Hepatocyte (in vitro differentiated cells): Measurements from ENCODE around the gene HIVEP1. TPM values are rescaled to one million over a fixed set of nuclear protein-coding genes. Genes with fewer than 3 reads are reported as not detected.

ENCODE experiments used
- DNase-seq: peaks from one replicate; pipeline ENCODE4 v3.0.0-alpha.2; 2016; ENCODE audit warnings: low spot score
- H2AFZ ChIP-seq: fragments of 200-600 bp; sonication (generic); 2 replicates; pipeline ENCODE4 v1.6.0; 2016; ENCODE audit warnings: antibody characterized with exemption, mild to moderate bottlenecking
- H3K27ac ChIP-seq: fragments of 200-600 bp; sonication (generic); 2 replicates; pipeline ENCODE4 v1.5.1; 2016; ENCODE audit warnings: mild to moderate bottlenecking
- H3K27me3 ChIP-seq: fragments of 200-600 bp; sonication (generic); 2 replicates; pipeline ENCODE4 v1.6.1; 2016
- H3K36me3 ChIP-seq: fragments of 200-600 bp; sonication (generic); replicated peaks from 2 replicates; pipeline ENCODE4 v1.5.1; 2016; ENCODE audit warnings: low read depth; ENCODE audit not compliant: insufficient read depth
- H3K4me1 ChIP-seq: fragments of 200-600 bp; sonication (generic); 2 replicates; pipeline ENCODE4 v1.5.1; 2016; ENCODE audit warnings: mild to moderate bottlenecking, moderate library complexity; ENCODE audit not compliant: insufficient read depth
- H3K4me2 ChIP-seq: fragments of 200-600 bp; sonication (generic); 2 replicates; pipeline ENCODE4 v1.6.0; 2016
- H3K4me3 ChIP-seq: fragments of 200-600 bp; sonication (generic); 2 replicates; pipeline ENCODE4 v1.5.1; 2016; ENCODE audit warnings: mild to moderate bottlenecking
- H3K79me2 ChIP-seq: fragments of 200-600 bp; sonication (generic); 2 replicates; pipeline ENCODE4 v1.6.0; 2017; ENCODE audit warnings: mild to moderate bottlenecking
- H3K9me2 ChIP-seq: fragments of 200-600 bp; sonication (generic); replicated peaks from 2 replicates; pipeline ENCODE4 v1.6.0; 2017; ENCODE audit warnings: mild to moderate bottlenecking; ENCODE audit not compliant: insufficient read depth
- H3K9me3 ChIP-seq: fragments of 200-600 bp; sonication (generic); 2 replicates; pipeline ENCODE4 v1.5.1; 2016; ENCODE audit warnings: low read depth, mild to moderate bottlenecking
- H4K20me1 ChIP-seq: fragments of 200-600 bp; sonication (generic); 2 replicates; pipeline ENCODE4 v1.6.0; 2016; ENCODE audit warnings: mild to moderate bottlenecking; ENCODE audit not compliant: insufficient read depth, poor library complexity, severe bottlenecking
- EZH2 ChIP-seq: fragments of 200-600 bp; sonication (generic); IDR thresholded peaks from 2 replicates; pipeline ENCODE4 v1.6.1; 2016; ENCODE audit warnings: antibody characterized with exemption, mild to moderate bottlenecking, borderline replicate concordance
- EZH2phosphoT487 ChIP-seq: fragments of 200-600 bp; sonication (generic); IDR thresholded peaks from one replicate; pipeline ENCODE4 v1.6.1; 2018; ENCODE audit warnings: antibody characterized with exemption, mild to moderate bottlenecking, low read depth, moderate library complexity; ENCODE audit not compliant: unreplicated experiment, severe bottlenecking
- WGBS: methylation state at CpG from one replicate; pipeline ENCODE4 v1.1.6; 2016; ENCODE audit warnings: low lambda C conversion rate; ENCODE audit errors: missing lambda C conversion rate; 5-methylcytosine and 5-hydroxymethylcytosine counted together
- polyA plus RNA-seq: library from polyadenylated mRNA; unstranded; fragments of >200 nt; fragmentation: Nextera tagmentation; extraction: Ambion mirVana; gene quantifications from 2 replicates; pipeline ENCODE4 v1.2.1, GENCODE V29; 2016
- total RNA-seq: library from RNA; depleted of rRNA; stranded (reverse); fragments of >200 nt; gene quantifications from 2 replicates; pipeline ENCODE4 v1.2.3, GENCODE V29; 2014
- TF ChIP-seq, protein P1 (sequence below): fragments of 200-600 bp; sonication (generic); IDR thresholded peaks from 2 replicates; pipeline ENCODE4 v1.5.1; 2016; ENCODE audit warnings: antibody characterized with exemption, mild to moderate bottlenecking; ENCODE audit not compliant: poor library complexity

Gene HIVEP1
- total and polyA plus RNA-seq, 2 experiments from 2014 or later: 8.7 to 33.7 TPM

- Histone ChIP-seq H3K9me3 (no peaks in the 10 kb centered on the region), H3K4me3 (no peak overlapping the region), H3K36me3 (no peaks in the 10 kb centered on the region), H3K79me2 (peaks cover 92% of the 10 kb centered on the region), H3K9me2 (no peaks in the 10 kb centered on the region), H2AFZ (no peak overlapping the region), H3K27me3 (no peaks in the 10 kb centered on the region), H4K20me1 (peaks cover 13% of the 10 kb centered on the region), H3K4me1 (peaks cover 15% of the 10 kb centered on the region), H3K27ac (no peak overlapping the region), H3K4me2 (no peak overlapping the region)
- DNase-seq: no peak
- 95% methylated on average over 6 of the region's 6 CpGs for whole genome bisulfite sequencing
- TF ChIP-seq, protein P1, sequence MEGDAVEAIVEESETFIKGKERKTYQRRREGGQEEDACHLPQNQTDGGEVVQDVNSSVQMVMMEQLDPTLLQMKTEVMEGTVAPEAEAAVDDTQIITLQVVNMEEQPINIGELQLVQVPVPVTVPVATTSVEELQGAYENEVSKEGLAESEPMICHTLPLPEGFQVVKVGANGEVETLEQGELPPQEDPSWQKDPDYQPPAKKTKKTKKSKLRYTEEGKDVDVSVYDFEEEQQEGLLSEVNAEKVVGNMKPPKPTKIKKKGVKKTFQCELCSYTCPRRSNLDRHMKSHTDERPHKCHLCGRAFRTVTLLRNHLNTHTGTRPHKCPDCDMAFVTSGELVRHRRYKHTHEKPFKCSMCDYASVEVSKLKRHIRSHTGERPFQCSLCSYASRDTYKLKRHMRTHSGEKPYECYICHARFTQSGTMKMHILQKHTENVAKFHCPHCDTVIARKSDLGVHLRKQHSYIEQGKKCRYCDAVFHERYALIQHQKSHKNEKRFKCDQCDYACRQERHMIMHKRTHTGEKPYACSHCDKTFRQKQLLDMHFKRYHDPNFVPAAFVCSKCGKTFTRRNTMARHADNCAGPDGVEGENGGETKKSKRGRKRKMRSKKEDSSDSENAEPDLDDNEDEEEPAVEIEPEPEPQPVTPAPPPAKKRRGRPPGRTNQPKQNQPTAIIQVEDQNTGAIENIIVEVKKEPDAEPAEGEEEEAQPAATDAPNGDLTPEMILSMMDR: no peak
- no peak for TF ChIP-seq EZH2
- no peak for TF ChIP-seq EZH2phosphoT487
These were observed 25.7 kb downstream of the HIVEP1 start for GRCh38 chr6:12037798-12038197.

DNA sequence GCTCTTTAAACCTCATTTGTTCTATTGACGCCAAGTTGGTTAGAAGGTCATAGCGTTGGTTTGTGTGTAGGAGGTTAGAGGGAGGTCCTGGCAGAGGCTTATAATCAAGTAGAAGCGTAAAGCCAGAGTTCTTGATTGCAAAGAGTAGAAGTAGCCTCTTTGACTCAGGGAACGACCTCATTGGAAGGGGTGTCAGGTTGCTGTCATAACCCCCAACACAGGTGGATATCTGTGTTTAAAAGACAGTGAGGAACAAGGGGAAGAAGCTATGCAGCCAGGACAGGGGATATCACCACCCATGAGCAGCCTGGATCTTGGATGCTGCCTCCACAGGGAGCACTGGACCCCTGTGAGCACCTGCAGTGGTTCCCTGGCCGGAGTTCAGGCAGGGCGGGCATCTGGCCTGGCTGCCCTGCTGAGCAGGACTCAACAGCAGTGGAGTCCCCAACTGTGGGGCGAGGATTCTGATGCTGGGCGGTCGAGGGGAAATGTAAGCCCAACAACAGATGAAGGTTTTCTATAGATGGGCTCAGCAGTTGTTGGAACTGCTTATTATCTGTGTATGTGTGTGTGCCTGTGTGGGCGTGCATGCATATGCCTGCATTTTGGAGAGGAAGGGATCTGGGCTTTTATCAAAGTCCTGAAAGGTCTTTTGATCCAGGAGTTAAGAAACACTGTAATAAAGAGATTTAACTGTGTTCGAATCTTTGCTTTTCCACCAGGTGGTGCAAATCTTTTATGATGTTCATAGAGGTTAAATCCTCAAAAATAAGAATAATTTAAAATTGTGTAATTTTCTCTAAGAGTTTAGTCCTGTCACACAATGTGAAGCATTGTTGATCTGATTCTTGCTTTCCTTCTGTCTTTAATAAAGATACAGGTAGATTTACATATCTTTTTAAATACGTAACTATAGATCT is 27.7 kb downstream of the HIVEP1 start:
- Histone ChIP-seq H3K27me3 (no peaks in the 10 kb centered on the region), H3K9me3 (no peaks in the 10 kb centered on the region), H2AFZ (no peak overlapping the region), H4K20me1 (peaks cover 6% of the 10 kb centered on the region), H3K4me2 (no peak overlapping the region), H3K36me3 (no peaks in the 10 kb centered on the region), H3K9me2 (no peaks in the 10 kb centered on the region), H3K4me1 (no peaks in the 10 kb centered on the region), H3K27ac (no peak overlapping the region), H3K79me2 (peaks cover 90% of the 10 kb centered on the region), H3K4me3 (no peak overlapping the region)
- WGBS: 88% methylated on average over 12 of the region's 12 CpGs
- DNase-seq: no peak
- TF ChIP-seq EZH2phosphoT487 (no peak), EZH2 (no peak)
- TF ChIP-seq, protein P1: no peak

GRCh38 chr6:12047304-12047703 is 35.2 kb downstream of the HIVEP1 start:
- no peak for TF ChIP-seq EZH2phosphoT487
- no peak overlapping the region for H3K4me2 ChIP-seq
- no peak overlapping the region for H3K27ac ChIP-seq
- H3K4me1 ChIP-seq: no peaks in the 10 kb centered on the region
- no peak overlapping the region for H3K4me3 ChIP-seq
- H2AFZ ChIP-seq: no peak overlapping the region
- no peaks in the 10 kb centered on the region for H3K36me3 ChIP-seq
- H3K9me3 ChIP-seq: no peaks in the 10 kb centered on the region
- H4K20me1 ChIP-seq: peaks cover 5% of the 10 kb centered on the region
- H3K9me2 ChIP-seq: no peaks in the 10 kb centered on the region
- H3K79me2 ChIP-seq: peaks cover 87% of the 10 kb centered on the region
- 98% methylated on average over 9 of the region's 9 CpGs for WGBS
- DNase-seq: no peak
- H3K27me3 ChIP-seq: no peaks in the 10 kb centered on the region

DNA sequence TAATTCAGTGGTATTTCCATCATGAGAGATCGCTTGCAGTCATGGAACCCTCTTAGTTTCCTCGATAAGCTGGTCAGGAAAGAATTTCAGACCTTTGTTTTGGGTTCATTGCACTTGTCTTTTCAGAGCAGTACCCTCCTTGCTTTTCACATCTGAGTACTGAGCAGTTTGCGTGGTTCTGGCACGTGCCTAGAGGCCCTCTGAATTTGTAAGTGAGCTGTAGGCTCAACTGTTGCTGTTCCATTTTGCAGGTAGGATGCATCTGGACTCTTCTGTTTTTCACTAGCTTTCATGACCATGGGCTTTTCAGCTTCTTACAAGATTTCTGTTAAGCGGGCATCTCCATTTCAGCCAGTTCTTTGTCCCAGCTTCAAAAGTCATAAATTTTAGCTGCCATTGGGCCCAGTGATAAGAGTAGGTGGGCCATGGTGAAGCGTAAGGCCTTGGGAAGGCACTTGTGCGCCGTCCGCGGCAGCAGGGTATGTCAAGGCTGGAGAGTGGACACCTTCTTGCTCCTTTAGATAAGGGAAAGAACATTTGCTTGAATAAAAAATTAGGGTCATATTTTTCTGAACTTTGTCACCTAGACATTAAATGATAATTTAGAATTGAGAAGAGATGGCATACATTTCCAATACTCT is 35.8 kb downstream of the HIVEP1 start:
- peaks cover 87% of the 10 kb centered on the region for H3K79me2 ChIP-seq
- no peaks in the 10 kb centered on the region for H3K27me3 ChIP-seq
- no peaks in the 10 kb centered on the region for H3K9me2 ChIP-seq
- no peak overlapping the region for H3K27ac ChIP-seq
- peaks cover 5% of the 10 kb centered on the region for H4K20me1 ChIP-seq
- H2AFZ ChIP-seq: no peak overlapping the region
- TF ChIP-seq, protein P1: no peak
- TF ChIP-seq EZH2 (no peak), EZH2phosphoT487 (no peak)
- H3K4me1 ChIP-seq: no peaks in the 10 kb centered on the region
- no peaks in the 10 kb centered on the region for H3K9me3 ChIP-seq
- DNase-seq: no peak
- no peak overlapping the region for H3K4me2 ChIP-seq
- WGBS: 95% methylated on average over 10 of the region's 10 CpGs
- no peak overlapping the region for H3K4me3 ChIP-seq
- H3K36me3 ChIP-seq: no peaks in the 10 kb centered on the region
